ENCODE data around the gene SUCLA2. TPM values are rescaled to one million over a fixed set of nuclear protein-coding genes. Genes with fewer than 3 reads are reported as not detected.

SUCLA2 gene
- total RNA-seq, 1 donor from 2014 or later, result 38.7 TPM

DNA sequence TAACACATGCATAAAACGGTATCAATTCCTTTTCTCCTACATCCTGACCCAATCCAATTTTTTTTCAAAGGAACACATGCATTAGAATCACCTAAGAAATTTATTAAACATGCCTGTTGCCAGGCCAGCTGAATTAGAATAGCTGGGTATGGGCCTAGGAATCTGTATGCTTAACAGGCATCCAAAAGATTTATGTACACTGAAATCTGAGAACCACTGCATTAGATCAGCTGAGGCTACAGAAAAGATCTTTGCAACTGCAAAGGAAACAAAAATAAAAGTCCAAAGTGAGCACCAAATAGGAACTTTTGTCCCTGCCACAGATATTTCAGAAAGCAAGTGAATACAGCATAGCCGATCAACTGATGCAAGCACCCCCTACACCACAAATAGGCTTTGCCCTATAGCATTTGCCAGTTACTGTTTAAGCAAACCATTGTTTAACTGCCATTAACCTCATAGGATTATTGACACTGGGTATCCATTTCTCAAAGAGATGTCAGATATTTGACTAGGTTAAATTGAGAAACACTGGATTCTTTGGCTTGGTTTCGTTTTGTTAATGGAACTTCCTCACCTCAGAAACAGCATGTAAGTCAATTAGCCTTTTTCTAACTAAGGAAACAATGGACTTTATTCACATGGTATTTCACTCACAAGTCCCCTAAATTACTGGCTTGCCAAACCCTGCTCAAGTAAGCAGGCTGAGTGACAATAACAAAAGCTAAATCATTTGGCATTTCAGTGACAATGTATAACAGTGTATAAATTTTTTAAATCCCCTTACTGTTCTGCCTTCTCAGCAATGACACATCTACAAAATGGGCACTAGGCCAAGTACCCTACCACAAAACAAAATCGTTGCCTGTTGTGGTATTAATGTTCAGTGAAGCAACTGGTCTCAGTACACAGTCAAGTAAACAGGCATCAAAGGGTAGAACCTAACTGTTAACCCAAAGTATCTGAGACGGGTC is 67.8 kb downstream of the SUCLA2 start:
- no peak overlapping the region for H3K4me3 Mint-ChIP-seq (ENCODE audit: unreplicated experiment)
- H3K4me1 Mint-ChIP-seq (ENCODE audit: unreplicated experiment), result no peaks in the 10 kb centered on the region
- no peaks in the 10 kb centered on the region for H3K9me3 Mint-ChIP-seq (ENCODE audit: unreplicated experiment)
- peaks cover 6% of the 10 kb centered on the region for H3K36me3 Mint-ChIP-seq (ENCODE audit: unreplicated experiment)
- no peak overlapping the region for H3K27ac Mint-ChIP-seq (ENCODE audit: unreplicated experiment)
- TF ChIP-seq, protein P1, sequence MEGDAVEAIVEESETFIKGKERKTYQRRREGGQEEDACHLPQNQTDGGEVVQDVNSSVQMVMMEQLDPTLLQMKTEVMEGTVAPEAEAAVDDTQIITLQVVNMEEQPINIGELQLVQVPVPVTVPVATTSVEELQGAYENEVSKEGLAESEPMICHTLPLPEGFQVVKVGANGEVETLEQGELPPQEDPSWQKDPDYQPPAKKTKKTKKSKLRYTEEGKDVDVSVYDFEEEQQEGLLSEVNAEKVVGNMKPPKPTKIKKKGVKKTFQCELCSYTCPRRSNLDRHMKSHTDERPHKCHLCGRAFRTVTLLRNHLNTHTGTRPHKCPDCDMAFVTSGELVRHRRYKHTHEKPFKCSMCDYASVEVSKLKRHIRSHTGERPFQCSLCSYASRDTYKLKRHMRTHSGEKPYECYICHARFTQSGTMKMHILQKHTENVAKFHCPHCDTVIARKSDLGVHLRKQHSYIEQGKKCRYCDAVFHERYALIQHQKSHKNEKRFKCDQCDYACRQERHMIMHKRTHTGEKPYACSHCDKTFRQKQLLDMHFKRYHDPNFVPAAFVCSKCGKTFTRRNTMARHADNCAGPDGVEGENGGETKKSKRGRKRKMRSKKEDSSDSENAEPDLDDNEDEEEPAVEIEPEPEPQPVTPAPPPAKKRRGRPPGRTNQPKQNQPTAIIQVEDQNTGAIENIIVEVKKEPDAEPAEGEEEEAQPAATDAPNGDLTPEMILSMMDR (IDR thresholded peaks at IDR 0.05), result no peak
- peaks cover 2% of the 10 kb centered on the region for H3K27me3 Mint-ChIP-seq (ENCODE audit: unreplicated experiment)
- no peak for DNase-seq (ENCODE audit: extremely low spot score, unreplicated experiment)

DNA sequence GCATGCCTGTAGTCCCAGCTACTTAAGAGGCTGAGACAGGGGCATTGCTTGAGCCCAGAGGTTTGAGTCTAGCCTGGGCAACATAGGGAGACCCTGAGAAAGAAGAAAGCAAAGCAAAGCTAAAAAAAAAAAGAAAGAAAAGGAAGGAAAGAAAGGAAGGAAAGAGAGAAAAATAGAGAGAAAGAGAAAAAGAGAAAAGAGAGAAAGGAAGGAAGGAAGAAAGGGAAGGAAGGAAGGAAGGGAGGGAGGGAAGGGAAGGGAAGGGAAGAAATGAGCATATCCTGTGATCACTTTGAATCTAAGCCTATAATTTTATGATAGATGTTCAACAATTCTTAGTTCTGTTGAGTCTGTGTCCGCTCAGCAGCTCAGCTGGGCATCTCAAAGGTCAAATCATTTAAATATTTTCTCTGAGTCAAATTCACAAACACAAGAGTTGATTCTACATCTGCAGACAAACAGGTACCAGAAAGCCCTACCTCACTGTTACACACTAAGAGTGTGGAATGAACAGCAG is 70.4 kb downstream of the SUCLA2 start:
- Mint-ChIP-seq H3K4me3 (ENCODE audit: unreplicated experiment) (no peak overlapping the region), H3K9me3 (ENCODE audit: unreplicated experiment) (no peaks in the 10 kb centered on the region), H3K4me1 (ENCODE audit: unreplicated experiment) (no peaks in the 10 kb centered on the region), H3K27ac (ENCODE audit: unreplicated experiment) (no peak overlapping the region), H3K27me3 (ENCODE audit: unreplicated experiment) (peaks cover 2% of the 10 kb centered on the region), H3K36me3 (ENCODE audit: unreplicated experiment) (no peaks in the 10 kb centered on the region)
- DNase-seq (ENCODE audit: extremely low spot score, unreplicated experiment), result no peak
- TF ChIP-seq, protein P1 (IDR thresholded peaks at IDR 0.05), result no peak

DNA sequence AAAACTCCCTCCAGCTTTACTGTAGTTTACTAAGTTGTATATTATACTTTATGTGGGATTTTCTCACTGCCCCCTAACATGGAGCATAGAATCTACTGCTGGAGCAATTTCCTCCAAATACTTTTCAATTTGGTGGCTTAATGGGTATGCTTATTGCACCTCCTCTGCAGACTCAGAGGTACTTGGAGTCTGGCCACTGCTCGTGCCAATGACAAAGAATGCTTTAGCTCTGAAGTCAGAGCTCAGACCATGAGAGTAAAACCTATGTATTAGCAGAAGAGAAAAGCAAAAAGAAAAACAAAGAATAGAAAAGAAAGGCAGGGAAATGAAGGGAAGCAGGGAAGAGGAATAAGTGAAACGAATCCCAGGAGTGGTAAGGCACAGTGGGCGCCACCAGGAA is 71.9 kb downstream of the SUCLA2 start:
- no peak for DNase-seq (ENCODE audit: extremely low spot score, unreplicated experiment)
- Mint-ChIP-seq H3K4me3 (ENCODE audit: unreplicated experiment) (no peak overlapping the region), H3K36me3 (ENCODE audit: unreplicated experiment) (no peaks in the 10 kb centered on the region), H3K9me3 (ENCODE audit: unreplicated experiment) (peaks cover under 1% of the 10 kb centered on the region), H3K27me3 (ENCODE audit: unreplicated experiment) (peaks cover 2% of the 10 kb centered on the region), H3K4me1 (ENCODE audit: unreplicated experiment) (no peaks in the 10 kb centered on the region), H3K27ac (ENCODE audit: unreplicated experiment) (no peak overlapping the region)
- TF ChIP-seq, protein P1 (IDR thresholded peaks at IDR 0.05), result no peak

DNA sequence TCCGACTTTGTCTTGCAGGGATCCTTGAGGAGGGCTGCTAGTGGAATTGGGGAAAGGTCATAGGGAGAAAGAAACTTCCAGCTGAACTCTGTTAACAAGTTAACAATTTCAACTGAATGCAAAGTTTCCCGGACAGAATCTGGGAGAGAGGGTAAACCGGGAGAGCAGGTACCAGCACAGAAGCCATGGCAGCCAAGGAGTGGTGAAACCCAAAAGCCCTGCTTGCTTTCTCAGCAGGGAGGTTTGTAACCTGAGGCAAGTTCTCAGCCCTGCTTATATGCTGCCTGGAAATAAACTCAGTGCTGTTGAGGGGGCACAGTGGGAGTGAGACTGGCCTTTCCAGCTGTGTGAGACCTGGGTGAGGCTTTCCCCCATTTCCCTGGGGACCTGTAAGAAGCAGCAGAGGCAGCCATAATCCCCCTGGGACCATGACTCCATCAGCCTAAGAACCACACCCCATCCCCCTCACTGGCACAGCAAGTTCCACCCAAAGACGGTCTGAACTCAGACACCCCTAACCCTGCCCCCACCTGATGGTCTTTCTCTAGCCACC is 84.0 kb downstream of the SUCLA2 start:
- no peak overlapping the region for H3K4me3 Mint-ChIP-seq (ENCODE audit: unreplicated experiment)
- no peak overlapping the region for H3K27ac Mint-ChIP-seq (ENCODE audit: unreplicated experiment)
- H3K9me3 Mint-ChIP-seq (ENCODE audit: unreplicated experiment), result peaks cover 15% of the 10 kb centered on the region

More for the DNA sequence above, 84.0 kb downstream of the SUCLA2 start:
- Mint-ChIP-seq H3K27me3 (ENCODE audit: unreplicated experiment) (no peaks in the 10 kb centered on the region), H3K36me3 (ENCODE audit: unreplicated experiment) (no peaks in the 10 kb centered on the region), H3K4me1 (ENCODE audit: unreplicated experiment) (no peaks in the 10 kb centered on the region)
- DNase-seq (ENCODE audit: extremely low spot score, unreplicated experiment), result no peak
- TF ChIP-seq, protein P1 (IDR thresholded peaks at IDR 0.05), result no peak
